WERI-Rb-1 (cell line): ENCODE data around the gene NCF2.

Source experiments
- DNase-seq: peaks from one replicate; pipeline ENCODE4 v3.0.0-alpha.2; 2020
- H3K27ac ChIP-seq: fragments of 250-450 bp; sonication (Bioruptor Pico); 2 replicates; pipeline ENCODE4 v1.5.1; 2020; ENCODE audit warnings: mild to moderate bottlenecking, moderate library complexity
- H3K27me3 ChIP-seq: fragments of 250-450 bp; sonication (Bioruptor Pico); 2 replicates; pipeline ENCODE4 v1.5.1; 2021; ENCODE audit warnings: mild to moderate bottlenecking, low read depth, moderate library complexity; ENCODE audit not compliant: insufficient read depth, severe bottlenecking
- H3K36me3 ChIP-seq: fragments of 250-450 bp; sonication (Bioruptor Pico); 2 replicates; pipeline ENCODE4 v1.5.1; 2020; ENCODE audit warnings: mild to moderate bottlenecking, moderate library complexity
- H3K4me3 ChIP-seq: 2 replicates; pipeline ENCODE4 v1.5.1; 2011; ENCODE audit warnings: low read depth, mild to moderate bottlenecking, control low read depth, low read length
- H3K9me3 ChIP-seq: fragments of 250-450 bp; sonication (Bioruptor Pico); 2 replicates; pipeline ENCODE4 v1.5.1; 2021; ENCODE audit warnings: mild to moderate bottlenecking, moderate library complexity; ENCODE audit not compliant: severe bottlenecking
- TF ChIP-seq, protein P1 (sequence below): IDR thresholded peaks from 2 replicates; pipeline ENCODE4 v1.5.1; 2011; ENCODE audit warnings: low read depth, mild to moderate bottlenecking, control low read depth, inconsistent platforms, low read length

NCF2 gene

DNA sequence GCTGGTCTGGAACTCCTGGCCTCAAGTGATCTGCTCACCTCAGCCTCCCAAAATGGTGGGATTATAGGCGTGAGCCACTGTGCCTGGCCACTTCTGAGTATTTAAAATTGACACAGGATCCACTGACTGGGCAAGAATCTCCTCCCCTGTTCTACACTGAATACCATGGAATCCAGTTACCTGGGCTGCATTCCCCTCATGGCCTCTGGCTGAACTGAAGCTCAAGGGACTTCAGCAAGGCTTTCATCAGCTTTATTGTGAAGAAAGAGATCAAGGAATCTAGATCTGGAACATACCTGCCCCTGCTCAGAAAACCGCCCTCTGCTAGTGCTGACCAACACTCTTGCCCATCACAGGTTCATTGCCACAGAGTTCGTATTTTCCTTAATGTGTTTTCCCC is 20.5 kb downstream of the NCF2 start:
- TF ChIP-seq, protein P1, sequence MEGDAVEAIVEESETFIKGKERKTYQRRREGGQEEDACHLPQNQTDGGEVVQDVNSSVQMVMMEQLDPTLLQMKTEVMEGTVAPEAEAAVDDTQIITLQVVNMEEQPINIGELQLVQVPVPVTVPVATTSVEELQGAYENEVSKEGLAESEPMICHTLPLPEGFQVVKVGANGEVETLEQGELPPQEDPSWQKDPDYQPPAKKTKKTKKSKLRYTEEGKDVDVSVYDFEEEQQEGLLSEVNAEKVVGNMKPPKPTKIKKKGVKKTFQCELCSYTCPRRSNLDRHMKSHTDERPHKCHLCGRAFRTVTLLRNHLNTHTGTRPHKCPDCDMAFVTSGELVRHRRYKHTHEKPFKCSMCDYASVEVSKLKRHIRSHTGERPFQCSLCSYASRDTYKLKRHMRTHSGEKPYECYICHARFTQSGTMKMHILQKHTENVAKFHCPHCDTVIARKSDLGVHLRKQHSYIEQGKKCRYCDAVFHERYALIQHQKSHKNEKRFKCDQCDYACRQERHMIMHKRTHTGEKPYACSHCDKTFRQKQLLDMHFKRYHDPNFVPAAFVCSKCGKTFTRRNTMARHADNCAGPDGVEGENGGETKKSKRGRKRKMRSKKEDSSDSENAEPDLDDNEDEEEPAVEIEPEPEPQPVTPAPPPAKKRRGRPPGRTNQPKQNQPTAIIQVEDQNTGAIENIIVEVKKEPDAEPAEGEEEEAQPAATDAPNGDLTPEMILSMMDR = no peak
- Histone ChIP-seq H3K27ac (no peak overlapping the region), H3K27me3 (no peaks in the 10 kb centered on the region), H3K9me3 (no peaks in the 10 kb centered on the region), H3K36me3 (no peaks in the 10 kb centered on the region), H3K4me3 (no peak overlapping the region)
- no peak for DNase-seq

DNA sequence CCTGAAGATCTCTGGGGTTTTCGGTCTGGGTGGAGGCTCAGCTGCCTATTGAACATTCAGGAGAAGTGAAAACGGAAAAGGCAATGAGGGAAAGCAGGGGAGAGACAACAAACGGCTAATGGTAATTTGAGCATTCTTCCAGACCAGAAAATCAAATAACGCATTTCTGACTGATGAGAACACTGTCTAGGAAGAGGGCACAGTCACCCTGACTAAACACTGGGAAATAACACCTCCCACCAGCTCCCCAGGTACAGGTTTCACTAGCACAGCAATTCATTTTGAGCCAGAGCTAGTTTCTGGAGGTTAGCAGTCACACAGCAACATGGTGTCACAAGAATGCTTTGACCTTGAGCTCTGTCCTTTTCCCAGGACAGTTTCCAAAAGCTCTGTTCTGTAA is 21.1 kb downstream of the NCF2 start:
- Histone ChIP-seq H3K36me3 (no peaks in the 10 kb centered on the region), H3K4me3 (no peak overlapping the region), H3K9me3 (no peaks in the 10 kb centered on the region), H3K27me3 (no peaks in the 10 kb centered on the region), H3K27ac (no peak overlapping the region)
- no peak for DNase-seq
- TF ChIP-seq, protein P1 = no peak

DNA sequence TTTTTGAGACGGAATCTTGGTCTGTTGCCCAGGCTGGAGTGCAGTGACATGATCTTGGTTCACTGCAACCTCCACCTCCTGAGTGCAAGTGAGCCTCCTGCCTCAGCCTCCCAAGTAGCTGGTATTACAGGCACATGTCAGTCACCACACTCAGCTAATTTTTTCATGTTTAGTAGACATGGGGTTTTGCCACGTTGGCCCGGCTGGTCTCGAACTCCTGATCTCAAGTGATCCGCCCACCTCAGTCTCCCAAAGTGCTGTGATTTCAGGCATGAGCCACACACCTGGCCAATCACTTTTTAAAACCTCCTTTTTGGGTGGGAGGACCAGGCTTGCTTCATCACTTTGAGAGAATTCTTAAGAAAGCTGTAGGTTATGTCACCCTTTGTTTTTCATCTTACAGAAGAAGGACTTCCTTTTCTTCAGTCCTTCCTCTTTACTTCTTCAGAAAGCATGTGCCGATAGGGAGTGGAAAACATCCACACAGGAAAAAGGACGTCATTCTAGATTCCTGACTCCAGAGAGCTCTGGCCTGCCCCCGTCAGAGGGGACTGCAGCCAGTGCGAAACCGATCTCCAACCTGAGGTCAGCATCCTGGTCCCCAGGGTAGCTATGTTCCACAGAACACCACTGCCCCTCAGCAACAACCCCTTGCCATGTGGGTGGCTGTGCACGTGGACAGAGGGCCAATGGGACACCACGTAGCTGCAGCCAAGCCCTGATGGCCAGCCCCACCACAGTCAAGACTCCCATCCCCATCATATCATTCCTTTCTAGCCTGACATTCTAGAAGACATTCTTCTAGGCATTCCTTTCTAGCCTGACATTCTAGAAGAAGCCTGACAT is 21.9 kb downstream of the NCF2 start:
- no peak overlapping the region for H3K4me3 ChIP-seq
- no peak for DNase-seq
- no peaks in the 10 kb centered on the region for H3K9me3 ChIP-seq
- H3K27ac ChIP-seq = no peak overlapping the region
- TF ChIP-seq, protein P1 = no peak
- H3K36me3 ChIP-seq = no peaks in the 10 kb centered on the region
- H3K27me3 ChIP-seq = no peaks in the 10 kb centered on the region

DNA sequence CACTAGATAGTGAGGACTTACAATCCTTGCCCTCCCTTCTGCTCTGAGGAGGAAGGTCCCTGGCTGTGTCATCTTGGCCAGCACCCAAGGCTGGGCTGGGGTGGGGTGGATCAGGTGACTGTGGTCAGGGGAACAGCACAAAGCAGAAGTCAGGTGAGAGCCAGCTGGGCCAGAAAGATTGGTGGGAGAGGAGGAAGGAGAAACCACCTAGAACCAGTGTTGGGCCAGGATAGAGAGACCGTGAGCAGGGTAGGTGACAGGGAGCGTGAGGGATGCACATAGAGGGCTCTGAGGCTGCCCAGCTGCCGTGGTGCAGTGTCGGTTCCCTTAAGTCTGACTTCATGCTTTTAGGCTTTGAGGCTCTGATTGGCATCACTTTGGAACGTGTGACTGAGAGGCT is 22.7 kb downstream of the NCF2 start:
- no peaks in the 10 kb centered on the region for H3K27me3 ChIP-seq
- H3K36me3 ChIP-seq = no peaks in the 10 kb centered on the region
- TF ChIP-seq, protein P1 = no peak
- H3K27ac ChIP-seq = no peak overlapping the region
- no peak for DNase-seq
- no peak overlapping the region for H3K4me3 ChIP-seq
- H3K9me3 ChIP-seq = no peaks in the 10 kb centered on the region

DNA sequence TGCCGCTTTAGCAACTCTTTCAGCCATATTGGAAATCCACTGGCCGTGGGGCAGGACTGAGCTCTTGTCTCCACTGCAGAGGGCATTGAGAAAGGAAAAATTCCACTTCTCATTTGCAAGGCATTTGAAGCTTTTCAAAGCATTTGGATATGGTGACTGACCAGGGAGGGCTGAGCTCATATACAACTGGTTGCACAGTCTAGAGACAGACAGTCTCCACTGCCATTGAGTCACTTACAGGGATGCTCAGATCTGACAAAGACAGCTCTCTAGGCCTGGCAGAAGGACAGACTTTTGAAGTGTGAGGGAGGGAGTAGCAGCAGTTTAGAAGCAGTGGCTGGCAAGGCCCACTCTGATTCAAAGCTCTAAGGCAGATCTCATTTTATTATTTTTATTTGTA is 24.2 kb downstream of the NCF2 start:
- no peak for DNase-seq
- no peaks in the 10 kb centered on the region for H3K27me3 ChIP-seq
- no peaks in the 10 kb centered on the region for H3K36me3 ChIP-seq
- no peak overlapping the region for H3K27ac ChIP-seq
- TF ChIP-seq, protein P1 = no peak
- H3K4me3 ChIP-seq = no peak overlapping the region
- no peaks in the 10 kb centered on the region for H3K9me3 ChIP-seq

DNA sequence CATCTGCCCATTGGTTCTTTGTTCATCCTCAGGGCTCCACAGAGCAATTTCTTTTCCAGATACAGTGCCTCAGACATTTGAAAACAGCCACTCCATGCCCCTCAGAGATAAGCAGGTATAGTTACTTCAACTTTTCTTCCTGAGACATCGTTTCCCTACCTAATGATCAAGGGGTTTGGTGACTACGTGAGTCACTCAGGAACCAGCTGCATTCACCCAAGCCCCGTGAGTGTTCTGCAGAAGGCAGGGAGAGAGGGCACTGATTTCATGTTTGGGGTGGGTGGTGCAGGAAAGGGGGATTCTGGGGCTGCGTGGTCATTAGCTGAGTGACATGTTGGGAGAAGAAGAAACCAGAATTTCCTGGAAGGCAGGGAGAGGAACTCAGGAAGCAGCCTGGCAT is 25.0 kb downstream of the NCF2 start:
- no peaks in the 10 kb centered on the region for H3K27me3 ChIP-seq
- H3K27ac ChIP-seq = no peak overlapping the region
- DNase-seq = no peak
- H3K36me3 ChIP-seq = no peaks in the 10 kb centered on the region
- TF ChIP-seq, protein P1 = no peak
- no peak overlapping the region for H3K4me3 ChIP-seq
- no peaks in the 10 kb centered on the region for H3K9me3 ChIP-seq
